Midbrain (tissue), 1 donor: ENCODE data around the gene KLF2.
A peak's percentile ranks its signal among the peaks of the same experiment; 100 is the strongest.
"Not testable (repeated sequence)": the region's sequence is repeated elsewhere in the genome, so short reads cannot be mapped to it uniquely, and the experiment has no call there.

Experiments
- DNase-seq: peaks from one replicate; lab custom pipeline; 2025; lab: John Stamatoyannopoulos, UW

KLF2 gene

DNA sequence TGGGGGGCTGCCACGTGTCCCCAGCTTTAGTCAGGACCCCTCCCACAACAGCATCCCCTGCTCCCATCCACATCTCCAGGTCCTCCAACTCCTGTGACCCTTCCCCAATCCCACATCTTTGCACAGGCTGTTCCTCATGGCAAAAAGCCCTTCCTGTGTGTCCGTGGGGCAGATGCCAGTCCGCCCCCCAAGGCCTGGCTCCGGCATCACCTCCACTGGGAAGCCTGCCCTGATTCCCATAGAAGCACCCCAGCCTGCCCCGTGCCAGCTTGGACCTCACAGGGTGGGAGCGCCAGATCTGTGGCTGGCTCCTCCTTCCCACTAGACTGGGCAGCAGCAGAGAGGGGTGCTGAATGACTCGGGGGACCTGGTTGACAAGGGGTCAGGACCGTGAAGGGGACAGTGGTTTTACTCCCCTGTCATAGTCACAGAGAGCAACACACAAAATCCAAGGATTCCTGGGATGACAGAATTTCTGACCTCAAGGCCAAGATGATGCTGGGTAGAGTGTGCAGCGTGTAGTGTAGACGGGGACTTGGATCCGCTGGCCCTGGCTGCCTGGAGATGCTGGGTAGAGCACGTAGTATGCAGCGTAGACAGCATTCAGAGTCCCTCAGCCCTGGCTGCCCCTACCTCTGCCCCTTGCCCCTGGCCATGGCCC is 13.3 kb downstream of the KLF2 start:
- DNase-seq = no peak

- no peak for DNase-seq
Observed at GRCh38 chr19:16338470-16339360, 14.1 kb downstream of the KLF2 start.

- DNase-seq = no peak
Observed at GRCh38 chr19:16339361-16339725, 14.7 kb downstream of the KLF2 start.

- no peak for DNase-seq
Observed at GRCh38 chr19:16340092-16340491, 15.5 kb downstream of the KLF2 start.

DNA sequence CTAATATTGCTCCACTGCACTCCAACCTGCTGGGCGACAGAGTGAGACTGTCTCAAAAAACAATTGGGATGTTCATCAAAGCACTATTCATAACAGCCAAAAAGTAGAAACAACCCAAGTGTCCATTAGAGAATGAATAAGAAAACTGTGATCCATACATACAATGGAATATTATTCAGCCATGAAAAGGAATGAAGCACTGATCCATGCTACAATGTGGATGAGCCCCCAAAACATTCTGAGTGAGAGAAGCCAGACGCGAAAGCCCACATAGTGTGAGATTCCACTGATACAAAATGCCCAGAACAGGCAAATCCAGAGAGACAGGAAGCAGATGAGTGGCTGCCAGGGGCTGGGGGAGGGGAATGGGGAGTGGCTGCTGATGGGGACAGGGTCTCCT is 16.0 kb downstream of the KLF2 start:
- DNase-seq = no peak

DNA sequence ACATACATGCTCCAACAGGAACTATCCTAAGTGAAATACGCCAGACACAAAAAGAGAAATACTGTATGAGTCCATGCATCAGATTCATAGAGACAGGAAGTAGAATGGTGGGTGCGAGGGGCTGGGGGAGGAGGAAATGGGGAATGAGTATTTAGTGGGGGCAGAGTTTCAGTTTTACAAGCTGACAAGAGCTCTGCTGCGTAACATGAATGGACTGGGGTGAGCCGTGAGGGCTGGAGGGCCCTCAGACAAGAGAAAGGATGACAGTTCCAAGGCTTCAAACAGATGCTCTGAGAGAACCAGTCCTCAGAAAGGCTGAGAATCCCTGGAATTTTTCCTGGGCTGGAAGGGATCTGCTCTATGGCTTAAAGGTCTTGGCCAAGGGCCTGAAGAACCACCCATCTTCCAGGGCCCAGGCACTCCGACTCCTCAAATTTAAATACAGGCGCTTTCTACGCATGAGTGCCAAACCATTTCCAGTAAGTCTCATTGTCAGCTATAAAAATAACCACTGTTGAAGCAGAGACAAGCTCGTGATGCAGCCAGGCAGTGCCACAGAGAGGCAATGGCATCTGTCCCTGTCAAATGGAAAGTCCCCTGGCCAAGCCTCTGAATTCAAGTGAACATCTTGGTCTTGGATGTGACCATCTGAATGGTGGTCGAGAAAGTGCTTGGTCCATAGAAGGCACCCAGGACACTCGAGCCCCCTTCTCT is 17.5 kb downstream of the KLF2 start:
- peak; percentile 40 for DNase-seq

DNA sequence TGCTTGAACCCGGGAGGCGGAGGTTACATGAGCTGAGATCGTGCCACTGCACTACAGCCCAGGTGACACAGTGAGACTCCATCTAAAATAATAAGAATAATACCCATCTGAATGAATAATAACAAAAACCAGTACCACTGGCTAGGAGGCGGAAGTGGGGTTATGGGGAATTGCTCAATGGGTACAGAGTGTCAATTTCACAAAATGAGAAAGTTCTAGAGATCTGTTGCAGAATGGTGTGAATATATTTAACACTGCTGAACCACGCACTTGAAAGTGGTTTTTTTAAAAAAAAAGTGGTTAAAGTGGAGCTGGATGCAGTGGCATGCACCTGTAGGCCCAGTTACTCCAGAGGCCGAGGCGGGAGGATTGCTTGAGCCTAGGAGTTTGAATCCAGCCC is 18.5 kb downstream of the KLF2 start:
- DNase-seq = no peak

- no peak for DNase-seq
Observed at GRCh38 chr19:16345457-16345856, 20.8 kb downstream of the KLF2 start.

- not testable (repeated sequence) for DNase-seq
Observed at GRCh38 chr19:16347099-16347498, 22.5 kb downstream of the KLF2 start.

- DNase-seq = no peak
Observed at GRCh38 chr19:16347706-16348105, 23.1 kb downstream of the KLF2 start.

DNA sequence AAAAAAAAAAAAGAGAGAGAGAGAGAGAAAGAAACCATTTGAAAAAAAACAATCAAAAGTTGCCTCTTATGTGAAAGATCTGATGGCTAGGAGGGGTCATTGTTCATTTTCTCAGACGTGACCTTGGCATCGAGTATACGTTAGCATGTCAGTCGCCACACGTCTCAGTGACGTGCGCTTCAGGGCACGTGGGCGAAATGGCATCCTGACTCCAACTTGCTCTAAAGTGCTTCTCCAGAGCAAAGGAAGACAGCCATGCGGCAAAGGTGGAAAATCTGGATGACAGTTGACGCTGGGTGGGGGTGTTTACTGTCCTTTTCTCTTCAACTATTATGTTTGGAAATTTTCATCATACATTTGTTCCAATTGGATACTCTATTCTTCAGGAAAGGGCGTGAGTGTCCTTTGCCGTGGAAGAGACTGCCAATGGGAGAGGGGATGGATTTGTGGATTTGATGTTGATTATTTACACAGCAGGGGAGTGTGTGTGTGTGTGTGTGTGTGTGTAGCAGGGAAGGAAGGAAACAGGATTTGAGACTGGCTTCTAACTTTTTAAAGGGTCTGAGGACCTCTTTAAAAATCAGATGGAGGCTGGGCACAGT is 25.0 kb downstream of the KLF2 start:
- no peak for DNase-seq

DNA sequence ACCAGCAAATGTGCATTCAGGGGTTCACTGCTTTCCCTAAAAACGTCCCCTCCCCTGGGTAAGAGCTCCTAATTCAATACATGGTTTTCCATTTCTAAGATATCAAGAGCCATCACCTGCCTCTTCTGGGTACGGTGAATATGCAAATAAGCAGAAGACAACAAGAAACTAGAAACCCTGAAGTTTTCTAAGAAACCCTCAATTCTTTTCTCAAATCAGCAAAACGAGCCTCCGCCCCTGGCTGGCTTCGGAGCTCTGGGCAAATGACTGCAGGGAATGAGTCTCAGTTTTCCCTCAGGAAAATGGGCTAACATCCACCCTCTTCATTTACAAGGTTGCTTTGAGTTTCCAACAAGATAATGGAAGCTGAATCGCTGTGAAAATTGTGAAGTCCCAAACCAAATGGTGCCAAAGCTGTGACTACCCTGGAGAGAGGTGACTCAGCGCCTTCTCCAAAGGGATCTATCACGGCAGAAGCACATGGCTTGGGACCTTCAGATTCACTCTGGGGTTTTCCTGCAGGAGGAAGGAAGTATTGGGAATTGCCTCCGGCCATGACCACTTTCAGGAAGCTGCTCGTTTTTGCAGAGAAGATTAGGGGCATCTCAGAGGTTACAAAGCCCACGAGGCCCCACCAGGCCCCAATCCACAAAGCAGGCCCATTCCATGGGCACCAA is 26.6 kb downstream of the KLF2 start:
- no peak for DNase-seq

- DNase-seq = no peak
Observed at GRCh38 chr19:16355293-16356043, 30.8 kb downstream of the KLF2 start.

DNA sequence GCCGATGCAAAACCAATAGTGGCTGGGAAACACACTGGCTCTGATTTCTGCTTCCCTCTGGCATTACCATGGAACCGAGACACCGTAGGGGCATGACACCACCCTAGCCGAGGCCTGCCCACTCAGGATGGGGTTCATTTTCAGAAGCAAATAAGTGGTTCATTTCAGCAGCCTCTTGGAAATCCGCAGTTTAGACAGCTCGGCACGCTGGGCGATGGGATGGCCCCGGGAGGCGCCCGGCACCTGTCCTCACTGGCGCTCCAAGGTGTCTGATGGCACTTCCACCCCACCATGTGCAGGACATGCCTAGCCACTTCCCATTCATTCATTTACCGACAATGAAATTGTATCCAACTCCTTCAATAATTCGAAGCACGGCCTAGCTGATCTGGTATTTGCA is 33.8 kb downstream of the KLF2 start:
- DNase-seq = no peak

DNA sequence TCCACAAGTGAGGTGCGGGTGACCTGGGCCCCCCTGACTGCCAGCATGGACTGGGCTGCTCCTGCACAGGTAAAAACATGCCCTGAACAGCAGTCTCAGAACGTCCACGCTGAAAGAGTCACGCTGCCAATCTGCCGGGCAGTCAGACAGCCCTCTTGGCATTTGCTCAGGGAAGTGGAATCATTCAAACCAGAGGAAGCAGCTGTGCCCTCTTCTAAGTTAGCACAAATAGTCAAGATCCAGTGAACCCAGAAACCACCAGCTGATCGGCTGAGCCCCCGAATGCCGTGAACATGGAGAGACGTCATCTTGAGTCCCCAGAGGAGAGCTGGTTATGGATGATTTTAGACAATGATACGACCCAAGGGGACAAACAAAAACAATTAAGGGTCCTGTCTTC is 34.4 kb downstream of the KLF2 start:
- DNase-seq = no peak

GRCh38 chr19:16359964-16360363 is 35.3 kb downstream of the KLF2 start:
- no peak for DNase-seq

DNA sequence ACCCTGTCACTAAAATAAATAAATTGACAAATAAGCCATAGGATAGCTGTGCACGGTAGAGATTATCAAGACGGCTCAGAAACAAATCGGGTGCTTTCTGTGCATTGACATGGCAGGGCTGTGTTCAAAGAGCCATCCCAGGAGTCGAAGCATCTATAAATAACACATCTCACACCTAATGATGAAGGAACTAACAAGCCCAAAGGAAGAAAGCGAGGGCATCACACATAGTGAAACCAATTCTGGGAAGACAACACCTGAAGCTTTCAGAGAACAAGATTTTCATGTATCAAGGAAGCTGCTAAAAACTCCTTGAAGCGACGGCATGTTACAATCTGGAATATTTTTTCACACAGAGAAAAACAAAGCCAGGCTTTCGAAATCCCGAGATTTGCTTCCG is 36.1 kb downstream of the KLF2 start:
- no peak for DNase-seq

DNA sequence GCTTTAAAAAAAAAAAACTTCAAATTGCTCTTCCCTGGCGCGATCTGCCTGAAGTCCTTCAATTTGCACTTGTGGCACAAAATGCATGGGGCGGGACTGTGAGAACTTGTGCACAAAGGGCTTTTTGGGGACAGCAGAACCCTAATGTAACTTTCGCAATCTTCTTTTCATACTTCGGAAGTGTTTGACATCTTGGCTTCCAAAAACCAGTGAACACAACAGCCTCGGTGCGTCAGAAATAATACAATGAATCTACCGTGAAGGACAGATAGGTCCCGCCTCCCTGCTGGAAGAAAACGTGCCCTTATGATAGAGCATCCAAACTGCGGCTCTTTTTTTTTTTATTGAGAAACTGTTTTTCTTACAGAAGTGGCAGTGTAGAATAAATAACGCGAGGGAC is 36.6 kb downstream of the KLF2 start:
- DNase-seq = no peak

- DNase-seq = no peak
Observed at GRCh38 chr19:16361926-16362325, 37.3 kb downstream of the KLF2 start.

DNA sequence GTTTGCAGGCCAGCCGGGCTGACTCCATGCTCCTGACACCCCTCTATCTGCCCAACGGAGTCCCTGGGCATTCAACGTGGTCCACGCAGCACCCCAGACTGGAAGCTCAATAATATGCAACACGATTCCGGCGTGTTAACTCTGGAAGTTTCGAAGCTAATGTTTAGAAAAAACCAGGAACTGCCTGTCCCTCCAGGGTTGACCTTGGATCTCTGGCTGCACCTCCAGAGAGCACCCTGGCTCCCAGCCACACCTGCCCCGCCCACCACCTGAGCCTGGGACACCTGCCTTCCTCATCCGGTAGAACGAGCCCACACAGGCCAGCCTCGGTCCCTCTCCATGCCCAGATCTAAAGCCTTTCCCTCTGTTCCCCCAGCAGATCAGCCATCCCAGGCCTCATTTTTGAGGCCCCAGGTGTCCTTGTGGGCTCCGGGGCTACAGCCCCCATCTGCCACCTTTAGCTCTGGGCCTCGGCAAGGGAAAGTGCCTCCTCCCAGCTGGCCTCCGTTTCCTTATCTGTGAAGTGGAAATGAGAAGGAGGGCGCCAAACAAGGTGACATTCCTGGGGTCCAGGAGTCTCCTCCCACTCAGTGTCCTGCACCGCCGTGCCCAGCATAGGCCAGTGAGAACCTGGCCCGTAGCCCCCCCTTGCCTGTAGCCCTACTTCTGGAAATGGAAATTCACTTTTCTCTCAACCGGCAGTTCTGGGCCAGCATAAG is 38.7 kb downstream of the KLF2 start:
- no peak for DNase-seq

GRCh38 chr19:16363852-16364230 is 39.2 kb downstream of the KLF2 start:
- no peak for DNase-seq
